C1 segment of cervical spinal cord (tissue), 14 donors: ENCODE results near the gene LDLRAD4.

Source experiments
- DNase-seq, 14 donors: peaks; one replicate each; lab custom pipeline; 2025; lab: John Stamatoyannopoulos, UW

LDLRAD4 gene

GRCh38 chr18:13265008-13265910, 46.7 kb downstream of the LDLRAD4 start:
- no peak for DNase-seq

GRCh38 chr18:13265911-13266217, 47.3 kb downstream of the LDLRAD4 start:
- DNase-seq: no peak

DNA sequence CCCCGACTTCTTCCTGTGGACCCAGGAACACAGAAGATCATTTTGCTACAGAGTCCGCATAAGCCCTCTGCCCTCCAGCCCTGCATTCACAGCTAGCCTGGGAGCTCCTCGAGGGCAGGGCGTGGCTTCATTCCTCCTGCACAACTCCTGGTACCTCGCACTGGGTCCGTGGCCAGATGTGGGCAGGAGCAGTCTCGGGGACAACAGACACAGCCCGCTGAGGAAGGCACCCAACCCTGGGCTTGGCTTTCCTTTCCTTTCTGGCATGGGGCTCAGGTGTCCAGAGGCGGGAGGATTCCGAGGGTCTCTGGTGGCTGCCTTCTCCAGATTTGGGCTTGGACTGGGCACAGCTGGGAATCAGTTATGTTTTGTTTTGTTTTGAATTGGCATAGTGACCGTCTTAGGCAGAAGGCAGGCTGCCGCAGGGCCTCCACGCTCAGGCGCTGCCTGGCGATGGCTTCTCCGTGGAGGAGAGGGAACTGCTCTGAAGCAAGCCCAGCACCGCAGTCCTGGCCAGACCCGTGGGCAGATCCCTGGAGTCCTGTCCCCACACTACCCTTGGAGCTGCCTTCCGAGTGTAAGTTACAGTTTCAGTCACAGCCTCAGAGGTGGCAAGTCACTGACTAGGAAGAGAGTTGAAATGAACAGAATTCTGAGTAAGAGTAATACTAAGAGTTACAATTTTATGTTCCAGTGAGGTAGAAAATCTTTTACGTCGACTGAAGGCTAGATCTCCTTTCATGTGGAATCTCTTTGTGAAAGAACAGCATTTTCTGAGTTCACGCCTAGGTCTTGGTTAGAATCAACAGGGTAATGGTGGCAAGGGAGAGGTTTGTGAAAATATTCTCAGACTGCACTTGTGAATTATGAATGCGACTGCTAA, 47.9 kb downstream of the LDLRAD4 start:
- DNase-seq: peak in 2 of 14 donors; percentile 8 to 48

DNA sequence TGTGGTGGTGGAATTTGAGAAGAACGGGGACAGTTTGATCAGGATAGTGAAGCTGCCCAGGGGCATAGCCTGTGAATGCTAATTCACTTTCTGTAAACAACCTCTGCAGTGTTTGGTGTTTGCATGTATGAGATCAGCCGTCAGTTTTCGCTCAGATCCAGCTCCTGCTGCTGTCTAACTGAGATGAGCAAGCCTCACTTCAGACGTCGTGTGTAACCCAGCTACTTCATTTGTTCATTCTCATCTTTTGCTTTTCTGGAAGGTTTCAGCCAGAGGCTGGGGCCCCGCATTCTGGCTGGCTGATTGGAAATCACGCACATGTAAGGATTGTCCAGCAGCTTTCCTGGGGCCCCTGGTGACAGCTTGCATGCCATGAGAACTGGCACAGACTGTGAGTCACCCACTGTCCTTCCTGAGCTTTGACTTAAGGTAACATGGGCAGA, 48.9 kb downstream of the LDLRAD4 start:
- DNase-seq: no peak

- peak in 2 of 14 donors; percentile 29 to 44 for DNase-seq
These were observed 49.8 kb downstream of the LDLRAD4 start for GRCh38 chr18:13268158-13269012.

- DNase-seq: no peak
These were observed 50.4 kb downstream of the LDLRAD4 start for GRCh38 chr18:13269013-13269280.

- DNase-seq: peak in 3 of 14 donors; percentile 15 to 61 (median 34)
These were observed 51.0 kb downstream of the LDLRAD4 start for GRCh38 chr18:13269521-13270011.

DNA sequence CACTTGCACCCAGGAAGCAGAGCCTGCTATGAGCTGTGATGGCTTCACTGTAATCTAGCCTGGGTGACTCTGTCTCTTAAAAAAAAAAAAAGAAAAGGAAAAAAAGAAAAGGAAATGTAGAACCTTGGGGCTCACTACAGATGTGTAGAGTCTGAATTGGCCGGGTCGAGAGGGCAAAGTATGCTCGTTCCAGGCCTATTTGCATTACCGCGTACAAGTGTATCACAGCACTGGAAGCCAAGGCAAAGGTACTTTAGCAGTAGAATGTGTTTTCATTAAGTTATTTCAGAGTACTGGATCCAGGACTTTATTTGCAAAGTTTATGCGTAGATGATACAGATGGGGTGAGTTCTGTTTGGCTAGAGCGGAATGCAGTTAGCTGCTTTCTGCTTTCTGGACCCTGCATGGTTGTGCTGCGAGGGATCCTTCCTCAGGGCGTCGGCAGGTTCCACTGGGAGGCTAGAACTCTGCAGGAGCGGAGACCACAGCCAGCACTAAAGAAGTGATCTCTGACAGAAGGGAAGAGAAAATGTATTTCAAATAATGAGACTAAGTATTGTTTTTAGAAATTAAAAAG, 51.8 kb downstream of the LDLRAD4 start:
- DNase-seq: no peak

- DNase-seq: no peak
These were observed 52.8 kb downstream of the LDLRAD4 start for GRCh38 chr18:13271302-13271911.

DNA sequence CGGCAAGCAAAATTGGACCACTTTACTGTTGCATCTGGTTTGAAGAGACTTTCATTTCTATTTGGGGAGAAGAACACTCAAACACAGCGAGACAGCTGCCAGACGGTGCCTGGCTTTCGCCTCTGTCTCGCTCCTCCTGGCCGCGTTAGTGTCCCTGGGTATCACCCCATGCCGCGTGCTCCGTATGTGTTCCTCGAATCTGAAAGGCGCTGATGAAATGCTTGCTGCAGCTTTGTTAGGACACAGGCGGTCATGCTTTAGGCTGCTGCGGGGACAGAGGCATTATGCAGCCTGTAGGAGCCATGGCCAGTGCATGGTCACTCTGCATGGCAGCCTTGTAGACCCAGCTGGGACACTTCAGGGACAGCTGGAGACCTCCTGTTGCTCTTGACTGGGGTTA, 53.9 kb downstream of the LDLRAD4 start:
- DNase-seq: no peak

DNA sequence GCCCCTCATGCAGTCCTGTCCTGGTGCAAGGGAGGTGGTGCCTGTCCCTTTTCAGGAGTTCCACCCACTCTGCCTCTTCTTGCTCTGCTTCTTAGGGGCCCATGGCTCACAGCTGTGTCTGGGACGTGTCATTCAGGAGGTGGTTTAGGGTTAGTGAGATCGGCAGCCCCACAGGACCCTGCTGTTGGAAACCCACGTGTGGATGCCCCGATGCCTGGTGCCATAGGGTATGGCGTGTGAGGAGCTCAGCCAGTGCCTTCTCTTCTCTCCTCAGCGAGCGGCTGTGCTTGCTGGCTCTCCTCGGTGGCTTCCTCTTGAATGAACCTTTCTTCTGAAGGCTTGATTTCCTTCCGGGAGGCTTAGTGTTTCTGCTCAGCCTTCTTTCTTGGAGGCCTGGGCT, 55.2 kb downstream of the LDLRAD4 start:
- DNase-seq: no peak

DNA sequence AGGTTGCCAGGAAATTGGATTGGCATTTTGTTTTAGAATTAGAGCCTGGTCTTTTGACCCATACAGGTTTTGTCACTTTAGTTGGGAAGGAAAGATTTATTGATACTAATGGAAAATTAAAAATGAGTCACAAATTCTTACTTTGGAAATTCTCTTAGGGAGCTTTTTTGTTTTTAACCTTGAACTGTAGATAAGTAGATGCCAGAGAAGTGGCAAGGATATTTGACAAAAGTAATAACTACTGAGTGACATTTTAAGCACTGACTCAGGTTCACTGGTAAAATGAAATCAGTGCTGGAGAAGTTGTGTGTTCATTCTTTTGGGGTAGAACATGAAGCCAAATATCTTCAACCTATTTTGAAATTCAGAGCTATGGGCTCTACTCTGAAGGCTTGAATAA, 56.5 kb downstream of the LDLRAD4 start:
- no peak for DNase-seq

- peak in 3 of 14 donors; percentile 13 to 95 (median 39) for DNase-seq
These were observed 58.3 kb downstream of the LDLRAD4 start for GRCh38 chr18:13276530-13277520.

GRCh38 chr18:13278062-13278630, 59.6 kb downstream of the LDLRAD4 start:
- DNase-seq: no peak

- no peak for DNase-seq
These were observed 60.9 kb downstream of the LDLRAD4 start for GRCh38 chr18:13279181-13280069.

- peak in 1 of 14 donors; percentile 56 for DNase-seq
These were observed 61.7 kb downstream of the LDLRAD4 start for GRCh38 chr18:13280070-13280795.

DNA sequence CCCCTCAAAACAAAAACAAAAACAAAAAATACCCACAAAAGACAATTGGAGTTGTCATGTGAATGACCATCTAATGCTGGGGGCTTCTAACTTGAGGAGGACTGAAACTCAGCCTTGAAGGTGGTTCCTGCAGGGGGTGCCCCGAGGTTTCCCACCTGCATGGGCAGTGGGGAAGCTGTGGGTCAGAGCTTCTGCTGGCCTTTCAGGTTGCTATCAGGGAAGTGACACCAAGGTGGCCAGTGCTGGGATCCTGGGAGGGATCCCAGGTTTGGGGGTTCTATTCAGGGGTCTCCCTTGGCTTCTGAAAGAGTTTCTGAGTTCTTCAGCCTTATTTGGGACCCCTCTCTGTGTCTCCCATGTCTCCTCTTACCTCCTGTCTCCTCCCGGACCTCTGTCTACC, 62.8 kb downstream of the LDLRAD4 start:
- DNase-seq: no peak
